ENCODE data around the gene ZFP36L1.
"Not testable (repeated sequence)": the region's sequence is repeated elsewhere in the genome, so short reads cannot be mapped to it uniquely, and the experiment has no call there.

Gene ZFP36L1

GRCh38 chr14:68784226-68784910 is 8.5 kb downstream of the ZFP36L1 start:
- DNase-seq (ENCODE audit: low spot score), result no peak

- no peak for DNase-seq (ENCODE audit: low spot score)
These were observed 9.2 kb downstream of the ZFP36L1 start for GRCh38 chr14:68783408-68784225.

GRCh38 chr14:68782091-68782981 is 10.5 kb downstream of the ZFP36L1 start:
- DNase-seq (ENCODE audit: low spot score), result no peak

GRCh38 chr14:68781161-68782021 is 11.5 kb downstream of the ZFP36L1 start:
- DNase-seq (ENCODE audit: low spot score), result peak; percentile 53

- peak; percentile 31 for DNase-seq (ENCODE audit: low spot score)
These were observed 12.3 kb downstream of the ZFP36L1 start for GRCh38 chr14:68780358-68781160.

- no peak for DNase-seq (ENCODE audit: low spot score)
These were observed 13.0 kb downstream of the ZFP36L1 start for GRCh38 chr14:68779761-68780323.

GRCh38 chr14:68777644-68778043 is 15.2 kb downstream of the ZFP36L1 start:
- no peak for DNase-seq (ENCODE audit: low spot score)

- no peak for DNase-seq (ENCODE audit: low spot score)
These were observed 17.2 kb downstream of the ZFP36L1 start for GRCh38 chr14:68775614-68776126.

- no peak for DNase-seq (ENCODE audit: low spot score)
These were observed 17.9 kb downstream of the ZFP36L1 start for GRCh38 chr14:68774771-68775613.

- no peak for DNase-seq (ENCODE audit: low spot score)
These were observed 20.0 kb downstream of the ZFP36L1 start for GRCh38 chr14:68772761-68773381.

- no peak for DNase-seq (ENCODE audit: low spot score)
These were observed 21.2 kb downstream of the ZFP36L1 start for GRCh38 chr14:68771631-68772030.

GRCh38 chr14:68770553-68771286 is 22.1 kb downstream of the ZFP36L1 start:
- no peak for DNase-seq (ENCODE audit: low spot score)

GRCh38 chr14:68770051-68770450 is 22.8 kb downstream of the ZFP36L1 start:
- DNase-seq (ENCODE audit: low spot score), result no peak

- DNase-seq (ENCODE audit: low spot score), result no peak
These were observed 24.6 kb downstream of the ZFP36L1 start for GRCh38 chr14:68768316-68768715.

GRCh38 chr14:68767248-68767645 is 25.6 kb downstream of the ZFP36L1 start:
- DNase-seq (ENCODE audit: low spot score), result no peak

- DNase-seq (ENCODE audit: low spot score), result no peak
These were observed 26.3 kb downstream of the ZFP36L1 start for GRCh38 chr14:68766299-68767247.

GRCh38 chr14:68763843-68764242 is 29.0 kb downstream of the ZFP36L1 start:
- not testable (repeated sequence) for DNase-seq (ENCODE audit: low spot score)

All from hematopoietic multipotent progenitor cell treated with erythropoietin and hydrocortisone succinate and interleukin-3 and kit ligand, for 17 days (in vitro differentiated cells).